HG02970 (cell line): ENCODE measurements around the gene EMB.
"Not testable (repeated sequence)": the region's sequence is repeated elsewhere in the genome, so short reads cannot be mapped to it uniquely, and the experiment has no call there.

ENCODE experiments used
- ATAC-seq: cut with Tn5 transposase; IDR thresholded peaks from one replicate; pipeline ENCODE4 v1.9.1; 2021; ENCODE audit warnings: mild to moderate bottlenecking, moderate library complexity, moderate number of reproducible peaks; ENCODE audit not compliant: unreplicated experiment, low FRiP score

EMB gene

GRCh38 chr5:50440651-50441492 is at the start of gene EMB:
Gene EMB (minus strand): TSS chr5:50441288. CDS start chr5:50441151, 137 bp downstream.
- peak; percentile 56 for ATAC-seq

GRCh38 chr5:50489491-50489890 is 48.4 kb upstream of the EMB start:
- ATAC-seq: not testable (repeated sequence)

GRCh38 chr5:50478790-50479189 is 37.7 kb upstream of the EMB start:
- ATAC-seq: not testable (repeated sequence)

GRCh38 chr5:50476549-50476948 is 35.5 kb upstream of the EMB start:
- peak; percentile 92 for ATAC-seq

- not testable (repeated sequence) for ATAC-seq
Observed at GRCh38 chr5:50465015-50465414, 23.9 kb upstream of the EMB start.

- no peak for ATAC-seq
Observed at GRCh38 chr5:50463726-50464125, 22.6 kb upstream of the EMB start.

GRCh38 chr5:50463047-50463446 is 22.0 kb upstream of the EMB start:
- no peak for ATAC-seq

GRCh38 chr5:50462579-50462978 is 21.5 kb upstream of the EMB start:
- ATAC-seq: not testable (repeated sequence)

- ATAC-seq: not testable (repeated sequence)
Observed at GRCh38 chr5:50458372-50458771, 17.3 kb upstream of the EMB start.

- not testable (repeated sequence) for ATAC-seq
Observed at GRCh38 chr5:50449241-50449640, 8.2 kb upstream of the EMB start.

GRCh38 chr5:50447941-50448340 is 6.9 kb upstream of the EMB start:
- no peak for ATAC-seq

- ATAC-seq: no peak
Observed at GRCh38 chr5:50447228-50447627, 6.1 kb upstream of the EMB start.

- peak; percentile 55 for ATAC-seq
Observed at GRCh38 chr5:50445296-50445949, 4.3 kb upstream of the EMB start.

GRCh38 chr5:50442559-50443539 is 1.8 kb upstream of the EMB start:
- not testable (repeated sequence) for ATAC-seq

GRCh38 chr5:50441493-50441955 is 436 bp upstream of the EMB start:
- no peak for ATAC-seq

GRCh38 chr5:50439221-50439620 is 1.9 kb downstream of the EMB start:
- ATAC-seq: no peak

- not testable (repeated sequence) for ATAC-seq
Observed at GRCh38 chr5:50438060-50438459, 3.0 kb downstream of the EMB start.

- no peak for ATAC-seq
Observed at GRCh38 chr5:50435168-50435567, 5.9 kb downstream of the EMB start.

- not testable (repeated sequence) for ATAC-seq
Observed at GRCh38 chr5:50431133-50431904, 9.8 kb downstream of the EMB start.
